ENCODE data around the gene TXNDC11. TPM values are rescaled to one million over a fixed set of nuclear protein-coding genes. Genes with fewer than 3 reads are reported as not detected.

Gene TXNDC11
- total RNA-seq, 1 experiment from 2014 or later, result 30.9 TPM

GRCh38 chr16:11744075-11744470 lies 1.4 kb upstream of the TXNDC11 start:
- Histone ChIP-seq H3K9me2 (ENCODE audit: insufficient read depth) (no peaks in the 10 kb centered on the region), H3K27ac (no peak overlapping the region; the same call in 1 of the 2 replicates), H3K79me2 (ENCODE audit: low read depth) (peaks cover 32% of the 10 kb centered on the region), H3K4me1 (replicated peaks; ENCODE audit: insufficient read depth) (peaks cover 19% of the 10 kb centered on the region), H3K27me3 (ENCODE audit: insufficient read depth, low read depth) (no peaks in the 10 kb centered on the region), H2AFZ (no peak overlapping the region), H3K4me3 (peak overlapping the region; percentile 89; the same call in 1 of the 2 replicates), H3K4me2 (peak overlapping the region; percentile 72), H3K36me3 (ENCODE audit: low read depth) (no peaks in the 10 kb centered on the region), H3F3A (ENCODE audit: insufficient read depth, low read depth) (peaks cover 14% of the 10 kb centered on the region; the same call in 1 of the 2 replicates), H3K9me3 (ENCODE audit: insufficient read depth, low read depth) (no peaks in the 10 kb centered on the region), H4K20me1 (ENCODE audit: insufficient read depth) (peaks cover 21% of the 10 kb centered on the region)
- intact Hi-C loops (cut with micrococcal nuclease; ENCODE audit: unreplicated experiment), result loop anchor here (5.0 to 10.0 kb wide), 2 partner anchors 53 to 601 kb away; partner anchors contain the start of gene ZC3H7A
- no TSS peak for BruUV-seq (replicated peaks)
- CTCF ChIA-PET, result interaction anchor here (0.5 to 0.6 kb wide), 2 partner anchors 52 to 489 kb away, joined by 3 read pairs; no protein-coding TSS in a partner anchor
- POLR2A ChIA-PET (ENCODE audit: unreplicated experiment), result no interaction called here
- DNase-seq, result no peak
- TF ChIP-seq EZH2 (IDR thresholded peaks at IDR 0.05; ENCODE audit: low read depth) (no peak), CTCF (conservative IDR thresholded peaks at IDR 0.05) (no peak)

DNA sequence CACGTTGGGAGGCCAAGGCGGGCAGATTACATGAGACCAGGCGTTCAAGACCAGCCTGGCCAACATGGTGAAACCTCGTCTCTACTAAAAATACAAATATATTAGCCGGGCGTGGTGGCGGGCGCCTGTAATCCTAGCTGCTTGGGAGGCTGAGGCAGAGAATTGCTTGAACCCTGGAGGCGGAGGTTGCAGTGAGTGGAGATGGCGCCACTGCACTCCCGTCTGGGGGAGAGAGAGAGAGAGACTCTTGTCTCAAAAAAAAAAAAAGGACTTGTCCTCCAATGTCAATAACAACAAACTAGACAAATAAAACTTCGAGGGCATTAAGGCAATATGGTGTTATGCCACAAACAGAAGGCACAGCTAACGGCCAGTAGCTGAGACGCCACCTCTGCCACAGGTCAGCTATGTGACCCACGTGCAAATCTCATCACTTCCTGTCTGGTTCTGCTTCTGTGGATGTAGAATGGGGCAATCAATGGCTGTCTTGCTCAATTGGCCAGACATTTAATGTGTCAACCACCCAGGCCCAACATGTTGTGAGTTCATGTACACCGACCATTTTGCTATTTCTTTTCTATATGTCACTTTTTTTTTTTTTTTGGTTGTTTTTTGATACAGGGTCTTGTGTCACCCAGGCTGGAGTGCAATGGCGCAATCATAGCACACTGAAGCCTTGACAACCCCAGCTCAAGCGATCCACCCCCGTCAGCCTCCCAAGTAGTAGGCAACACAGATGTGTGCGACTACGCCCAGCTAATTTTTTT lies 834 bp upstream of the TXNDC11 start:
- Histone ChIP-seq H2AFZ (peak overlapping the region; percentile 88), H3K4me1 (replicated peaks; ENCODE audit: insufficient read depth) (peaks cover 19% of the 10 kb centered on the region), H3K4me3 (peak overlapping the region; percentile 89), H3K36me3 (ENCODE audit: low read depth) (no peaks in the 10 kb centered on the region), H3K9me3 (ENCODE audit: insufficient read depth, low read depth) (no peaks in the 10 kb centered on the region), H4K20me1 (ENCODE audit: insufficient read depth) (peaks cover 25% of the 10 kb centered on the region), H3K4me2 (peak overlapping the region; percentile 72), H3F3A (ENCODE audit: insufficient read depth, low read depth) (peaks cover 14% of the 10 kb centered on the region; the same call in 1 of the 2 replicates), H3K27me3 (ENCODE audit: insufficient read depth, low read depth) (no peaks in the 10 kb centered on the region), H3K9me2 (ENCODE audit: insufficient read depth) (no peaks in the 10 kb centered on the region), H3K79me2 (ENCODE audit: low read depth) (peaks cover 36% of the 10 kb centered on the region), H3K27ac (peak overlapping the region; percentile 75)
- TSS peak; percentile 96 for BruUV-seq (replicated peaks)
- ChIA-PET CTCF (interaction anchor here (0.6 to 0.8 kb wide), 3 partner anchors 38 to 54 kb away, joined by 3 to 16 read pairs (median 9); partner anchors contain the start of gene ZC3H7A), POLR2A (ENCODE audit: unreplicated experiment) (interaction anchor here (0.6 to 1.0 kb wide), 6 partner anchors 66 to 772 kb away, joined by 3 to 6 read pairs (median 4); partner anchors contain the start of gene SOCS1)
- TF ChIP-seq EZH2 (IDR thresholded peaks at IDR 0.05; ENCODE audit: low read depth) (no peak), CTCF (conservative IDR thresholded peaks at IDR 0.05) (no peak)
- intact Hi-C loops (cut with micrococcal nuclease; ENCODE audit: unreplicated experiment), result loop anchor here (2.0 to 10.0 kb wide), 3 partner anchors 54 to 601 kb away; partner anchors contain the start of gene ZC3H7A
- DNase-seq, result peak; percentile 17 to 61

DNA sequence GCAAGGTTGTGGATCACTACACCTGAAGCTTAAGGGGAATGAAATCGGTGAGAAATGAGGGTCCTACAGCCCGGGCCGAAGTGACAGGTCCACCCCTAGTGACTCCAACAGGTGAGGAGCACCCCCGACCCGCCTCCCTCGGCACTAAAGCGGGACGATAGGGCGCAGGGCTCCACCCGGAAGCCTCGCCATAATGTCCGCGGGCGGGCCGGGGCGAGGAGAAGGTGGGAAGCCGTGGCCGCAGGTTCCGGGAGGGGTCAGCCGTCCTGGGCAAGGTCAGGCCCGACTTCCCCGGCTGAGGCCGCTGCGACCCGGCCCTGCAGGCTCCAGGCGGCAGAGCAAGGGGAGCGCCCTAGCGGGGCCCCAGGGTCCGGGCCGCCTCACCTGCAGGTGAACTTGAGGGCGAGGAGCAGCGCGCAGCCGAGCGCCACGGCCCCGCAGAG lies 543 bp downstream of the TXNDC11 start:
- H3K36me3 ChIP-seq (ENCODE audit: low read depth), result no peaks in the 10 kb centered on the region
- no peaks in the 10 kb centered on the region for H3K27me3 ChIP-seq (ENCODE audit: insufficient read depth, low read depth)
- peak overlapping the region; percentile 85 for H3K4me2 ChIP-seq
- no TSS peak for BruUV-seq (replicated peaks)
- H4K20me1 ChIP-seq (ENCODE audit: insufficient read depth), result peaks cover 34% of the 10 kb centered on the region
- DNase-seq, result peak in 1 of 2 experiments; percentile 44
- TF ChIP-seq EZH2 (IDR thresholded peaks at IDR 0.05; ENCODE audit: low read depth) (no peak), CTCF (conservative IDR thresholded peaks at IDR 0.05) (no peak)
- peak overlapping the region; percentile 86 for H2AFZ ChIP-seq
- H3K4me3 ChIP-seq, result peak overlapping the region; percentile 89
- ChIA-PET CTCF (interaction anchor here (0.5 kb wide), 1 partner anchor 93 kb away, joined by 5 read pairs; no protein-coding TSS in a partner anchor), POLR2A (ENCODE audit: unreplicated experiment) (interaction anchor here (0.8 kb wide), 1 partner anchor 55 kb away, joined by 6 read pairs; the partner anchor contains the start of gene ZC3H7A)
- H3K27ac ChIP-seq, result peak overlapping the region; percentile 78
- peaks cover 49% of the 10 kb centered on the region for H3K79me2 ChIP-seq (ENCODE audit: low read depth)
- no peaks in the 10 kb centered on the region for H3K9me3 ChIP-seq (ENCODE audit: insufficient read depth, low read depth)
- peaks cover 19% of the 10 kb centered on the region for H3K4me1 ChIP-seq (replicated peaks; ENCODE audit: insufficient read depth)
- H3F3A ChIP-seq (ENCODE audit: insufficient read depth, low read depth), result peaks cover 14% of the 10 kb centered on the region; the same call in 1 of the 2 replicates
- intact Hi-C loops (cut with micrococcal nuclease; ENCODE audit: unreplicated experiment), result loop anchor here (2.0 to 10.0 kb wide), 3 partner anchors 55 to 603 kb away; partner anchors contain the start of gene ZC3H7A
- H3K9me2 ChIP-seq (ENCODE audit: insufficient read depth), result no peaks in the 10 kb centered on the region

Measured in PC-9 (cell line).